ENCODE results near the gene ZNF486. TPM values are rescaled to one million over a fixed set of nuclear protein-coding genes. Genes with fewer than 3 reads are reported as not detected.
"Not testable (repeated sequence)": the region's sequence is repeated elsewhere in the genome, so short reads cannot be mapped to it uniquely, and the experiment has no call there.

The ZNF486 gene
- total RNA-seq, 2 donors from 2014 or later = 7.8 to 8.9 TPM

DNA sequence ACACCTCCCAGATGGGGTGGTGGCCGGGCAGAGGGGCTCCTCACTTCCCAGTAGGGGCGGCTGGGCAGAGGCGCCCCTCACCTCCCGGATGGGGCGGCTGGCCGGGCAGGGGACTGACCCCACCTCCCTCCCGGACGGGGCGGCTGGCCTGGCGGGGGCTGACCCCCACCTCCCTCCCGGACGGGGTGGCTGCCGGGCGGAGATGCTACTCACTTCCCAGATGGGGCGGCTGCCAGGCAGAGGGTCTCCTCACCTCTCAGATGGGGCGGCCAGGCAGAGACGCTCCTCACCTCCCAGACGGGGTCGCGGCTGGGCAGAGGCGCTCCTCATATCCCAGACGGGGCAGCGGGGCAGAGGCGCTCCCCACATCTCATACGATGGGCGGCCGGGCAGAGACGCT is 8.8 kb downstream of the ZNF486 start:
- not testable (repeated sequence) for ATAC-seq; H3K27me3 Mint-ChIP-seq; H3K27ac Mint-ChIP-seq; H3K4me3 Mint-ChIP-seq; DNase-seq (ENCODE audit: low spot score); H3K9me3 Mint-ChIP-seq
- peaks cover 32% of the 10 kb centered on the region for H3K36me3 Mint-ChIP-seq
- peaks cover 7 to 12% of the 10 kb centered on the region in 2 donors for H3K4me1 Mint-ChIP-seq (ENCODE audit: low read depth in 2 of 2)

DNA sequence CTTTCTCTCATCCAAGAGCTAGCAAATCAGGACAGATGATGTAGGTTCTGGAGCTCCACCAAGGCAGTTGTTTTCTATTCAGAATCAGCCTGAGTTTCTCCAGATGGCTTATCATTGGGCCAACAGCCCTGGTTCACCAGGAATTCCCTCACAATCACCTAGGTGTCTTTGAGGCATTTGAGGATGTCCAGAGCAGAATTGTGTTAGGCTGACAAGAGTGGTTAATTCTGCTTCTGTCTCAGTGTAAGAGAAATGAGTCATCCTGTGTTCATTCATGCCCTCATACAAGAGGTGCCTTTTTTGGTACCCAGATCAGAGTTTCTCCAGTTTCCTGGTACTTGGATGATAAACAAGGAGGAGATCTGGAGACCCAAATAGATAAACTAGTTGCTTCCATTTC is 12.9 kb downstream of the ZNF486 start:
- not testable (repeated sequence) for H3K4me1 Mint-ChIP-seq (ENCODE audit: low read depth in 2 of 2)

DNA sequence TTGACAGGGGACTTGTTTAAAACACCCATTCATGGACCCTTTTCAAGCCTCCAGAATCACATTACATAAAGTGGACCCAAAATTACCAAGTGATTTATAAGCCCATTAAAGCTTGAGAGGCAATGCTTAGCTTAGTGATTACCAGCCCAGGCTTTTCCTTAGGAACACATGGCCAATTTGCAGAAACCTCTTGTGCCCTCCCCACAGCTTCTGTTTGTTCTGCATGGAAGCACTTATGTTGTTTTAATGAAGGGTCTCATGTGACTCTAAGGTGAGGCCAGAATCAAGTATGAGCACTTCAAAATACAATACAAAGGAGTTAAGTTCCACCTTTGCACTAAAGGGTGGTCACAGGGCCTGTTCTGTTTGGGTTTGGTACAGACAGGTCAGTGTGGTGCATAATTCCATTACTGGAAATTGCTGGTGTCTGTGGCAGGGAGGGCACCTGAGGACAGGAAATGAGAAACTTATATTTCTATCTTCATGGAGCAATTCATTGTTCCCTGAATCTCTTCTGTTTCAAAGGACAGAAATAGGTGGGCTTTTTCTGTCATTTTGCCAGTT is 15.3 kb downstream of the ZNF486 start:
- peaks cover 16% of the 10 kb centered on the region for H3K36me3 Mint-ChIP-seq

More for the DNA sequence above, 12.9 kb downstream of the ZNF486 start:
- H3K27ac Mint-ChIP-seq; H3K27me3 Mint-ChIP-seq; H3K4me3 Mint-ChIP-seq; H3K9me3 Mint-ChIP-seq; ATAC-seq; H3K36me3 Mint-ChIP-seq; DNase-seq (ENCODE audit: low spot score): not testable (repeated sequence)

DNA sequence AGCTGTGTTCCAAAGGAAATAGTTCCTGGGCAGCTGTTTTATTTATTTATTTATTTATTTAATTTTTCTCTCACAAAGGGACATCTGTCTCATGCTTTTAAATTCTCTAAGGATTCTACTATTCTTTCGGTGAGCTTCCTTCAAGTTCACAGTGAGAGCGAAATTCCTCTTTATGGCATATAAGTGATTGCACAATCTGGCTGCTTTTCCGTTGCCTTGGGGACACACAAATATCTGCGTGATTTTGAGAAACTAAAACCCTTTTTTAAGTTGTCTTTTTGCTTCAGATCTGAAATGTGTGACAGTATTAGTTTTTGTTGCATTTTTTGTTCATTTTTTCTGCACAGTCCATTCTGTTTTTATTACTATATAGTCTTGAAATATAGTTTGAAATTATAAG is 19.2 kb downstream of the ZNF486 start:
- peaks cover 21% of the 10 kb centered on the region for H3K36me3 Mint-ChIP-seq
- H3K4me3 Mint-ChIP-seq = no peak overlapping the region

More for the DNA sequence above, 15.3 kb downstream of the ZNF486 start:
- ATAC-seq = no peak
- Mint-ChIP-seq H3K27ac (no peak overlapping the region), H3K4me1 (ENCODE audit: low read depth in 2 of 2) (no peaks in the 10 kb centered on the region), H3K9me3 (no peaks in the 10 kb centered on the region), H3K27me3 (no peaks in the 10 kb centered on the region), H3K4me3 (no peak overlapping the region)
- no peak for DNase-seq (ENCODE audit: low spot score)

DNA sequence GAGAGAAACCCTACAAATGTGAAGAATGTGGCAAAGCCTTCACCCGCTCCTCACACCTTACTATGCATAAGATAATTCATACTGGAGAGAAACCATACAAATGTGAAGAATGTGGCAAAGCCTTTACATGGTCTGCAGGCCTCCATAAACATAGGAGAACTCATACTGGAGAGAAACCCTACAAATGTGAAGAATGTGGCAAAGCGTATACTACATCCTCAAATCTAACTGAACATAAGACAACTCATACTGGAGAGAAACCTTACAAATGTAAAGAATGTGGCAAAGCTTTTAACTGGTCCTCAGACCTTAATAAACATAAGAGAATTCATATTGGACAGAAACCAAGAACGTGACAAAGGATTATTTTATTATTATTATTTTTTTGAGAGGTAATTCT is 30.7 kb downstream of the ZNF486 start:
- Mint-ChIP-seq H3K9me3 (peaks cover 7% of the 10 kb centered on the region), H3K27ac (no peak overlapping the region), H3K4me3 (no peak overlapping the region), H3K36me3 (peaks cover 34% of the 10 kb centered on the region), H3K27me3 (no peaks in the 10 kb centered on the region), H3K4me1 (ENCODE audit: low read depth in 2 of 2) (no peaks in the 10 kb centered on the region)
- no peak for ATAC-seq
- no peak for DNase-seq (ENCODE audit: low spot score)

More for the DNA sequence above, 19.2 kb downstream of the ZNF486 start:
- H3K27me3 Mint-ChIP-seq = no peaks in the 10 kb centered on the region
- ATAC-seq (no peak), DNase-seq (ENCODE audit: low spot score) (no peak)
- H3K4me1 Mint-ChIP-seq (ENCODE audit: low read depth in 2 of 2) = no peaks in the 10 kb centered on the region
- H3K9me3 Mint-ChIP-seq = no peaks in the 10 kb centered on the region
- no peak overlapping the region for H3K27ac Mint-ChIP-seq

DNA sequence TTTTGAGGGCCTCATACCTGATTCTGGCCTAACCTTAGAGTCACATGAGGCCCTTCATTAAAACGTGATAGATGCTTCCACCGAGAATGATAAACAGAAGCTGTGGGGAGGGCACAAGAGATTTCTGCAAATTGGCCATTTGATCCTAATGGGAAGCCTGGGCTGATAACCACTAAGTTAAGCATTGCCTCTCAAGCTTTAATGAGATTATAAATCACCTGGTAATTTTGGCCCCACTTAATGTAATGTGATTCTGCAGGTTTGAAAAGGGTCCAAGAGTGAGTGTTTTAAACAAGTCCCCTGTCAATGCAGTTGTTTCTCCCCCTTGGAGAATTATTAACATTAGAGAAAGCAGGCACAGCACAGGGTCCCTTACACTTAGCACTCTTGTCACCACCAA is 42.0 kb downstream of the ZNF486 start:
- Mint-ChIP-seq H3K36me3 (peaks cover 11% of the 10 kb centered on the region), H3K9me3 (peaks cover 2% of the 10 kb centered on the region), H3K4me1 (ENCODE audit: low read depth in 2 of 2) (no peaks in the 10 kb centered on the region), H3K27ac (no peak overlapping the region), H3K4me3 (no peak overlapping the region), H3K27me3 (no peaks in the 10 kb centered on the region)
- DNase-seq (ENCODE audit: low spot score) (no peak), ATAC-seq (no peak)

DNA sequence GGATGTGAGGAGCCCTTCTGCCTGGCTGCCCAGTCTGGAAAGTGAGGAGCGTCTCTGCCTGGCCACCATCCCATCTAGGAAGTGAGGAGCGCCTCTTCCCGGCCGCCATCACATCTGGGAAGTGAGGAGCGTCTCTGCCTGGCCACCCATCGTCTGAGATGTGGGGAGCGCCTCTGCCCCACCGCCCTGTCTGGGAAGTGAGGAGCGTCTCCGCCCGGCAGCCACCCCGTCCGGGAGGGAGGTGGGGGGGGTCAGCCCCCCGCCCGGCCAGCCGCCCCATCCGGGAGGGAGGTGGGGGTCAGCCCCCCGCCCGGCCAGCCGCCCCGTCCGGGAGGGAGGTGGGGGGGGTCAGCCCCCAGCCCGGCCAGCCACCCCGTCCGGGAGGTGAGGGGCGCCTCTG is 47.4 kb downstream of the ZNF486 start:
- not testable (repeated sequence) for H3K27me3 Mint-ChIP-seq

DNA sequence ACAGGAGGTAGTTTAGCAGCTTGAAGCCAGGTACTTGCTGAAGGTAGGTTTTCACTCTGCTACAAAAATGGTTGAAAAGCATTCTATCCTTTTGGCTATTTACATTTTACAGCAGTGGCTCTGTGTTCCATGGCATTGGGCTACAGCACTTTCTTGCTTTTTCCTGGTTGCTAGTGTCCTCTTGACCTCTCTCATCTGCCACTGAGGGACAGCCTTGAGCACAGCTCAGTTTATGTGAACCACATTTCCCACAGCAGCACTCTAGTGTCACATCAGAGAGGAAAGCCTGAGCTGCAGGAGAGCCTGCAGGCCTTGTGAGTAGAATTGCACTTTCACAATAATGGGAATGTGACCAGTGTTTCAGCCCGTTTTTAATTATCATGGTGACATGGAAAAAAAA is 54.6 kb downstream of the ZNF486 start:
- DNase-seq (ENCODE audit: low spot score); H3K27ac Mint-ChIP-seq; H3K4me1 Mint-ChIP-seq (ENCODE audit: low read depth in 2 of 2); H3K4me3 Mint-ChIP-seq; H3K27me3 Mint-ChIP-seq; H3K9me3 Mint-ChIP-seq; ATAC-seq: not testable (repeated sequence)
- H3K36me3 Mint-ChIP-seq = peaks cover 20% of the 10 kb centered on the region

More for the DNA sequence above, 47.4 kb downstream of the ZNF486 start:
- not testable (repeated sequence) for H3K4me3 Mint-ChIP-seq; H3K4me1 Mint-ChIP-seq (ENCODE audit: low read depth in 2 of 2); H3K9me3 Mint-ChIP-seq; H3K27ac Mint-ChIP-seq; DNase-seq (ENCODE audit: low spot score); ATAC-seq
- peaks cover 11% of the 10 kb centered on the region for H3K36me3 Mint-ChIP-seq

DNA sequence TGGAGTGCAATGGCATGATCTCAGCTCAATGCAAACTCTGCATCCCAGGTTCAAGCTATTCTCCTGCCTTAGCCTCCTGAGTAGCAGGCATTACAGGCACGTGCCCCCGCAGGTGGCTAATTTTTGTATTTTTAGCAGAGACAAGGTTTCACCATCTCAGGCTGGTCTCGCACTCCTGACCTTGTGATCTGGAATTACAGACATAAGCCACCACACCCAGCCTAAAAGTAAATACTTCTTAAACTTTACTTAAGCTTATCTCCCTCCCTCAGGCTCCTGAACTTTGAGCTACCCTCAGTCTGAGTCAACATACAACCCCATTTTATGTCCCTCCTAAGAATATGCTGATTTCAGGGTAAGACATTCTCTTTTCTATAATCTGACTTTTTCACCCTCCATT is 66.1 kb downstream of the ZNF486 start:
- no peaks in the 10 kb centered on the region for H3K27me3 Mint-ChIP-seq
- peaks cover 32% of the 10 kb centered on the region for H3K36me3 Mint-ChIP-seq
- H3K4me3 Mint-ChIP-seq = no peak overlapping the region
- ATAC-seq = no peak
- no peak for DNase-seq (ENCODE audit: low spot score)
- peaks cover 5 to 6% of the 10 kb centered on the region in 2 donors for H3K4me1 Mint-ChIP-seq (ENCODE audit: low read depth in 2 of 2)
- peaks cover 8% of the 10 kb centered on the region for H3K9me3 Mint-ChIP-seq
- no peak overlapping the region for H3K27ac Mint-ChIP-seq

DNA sequence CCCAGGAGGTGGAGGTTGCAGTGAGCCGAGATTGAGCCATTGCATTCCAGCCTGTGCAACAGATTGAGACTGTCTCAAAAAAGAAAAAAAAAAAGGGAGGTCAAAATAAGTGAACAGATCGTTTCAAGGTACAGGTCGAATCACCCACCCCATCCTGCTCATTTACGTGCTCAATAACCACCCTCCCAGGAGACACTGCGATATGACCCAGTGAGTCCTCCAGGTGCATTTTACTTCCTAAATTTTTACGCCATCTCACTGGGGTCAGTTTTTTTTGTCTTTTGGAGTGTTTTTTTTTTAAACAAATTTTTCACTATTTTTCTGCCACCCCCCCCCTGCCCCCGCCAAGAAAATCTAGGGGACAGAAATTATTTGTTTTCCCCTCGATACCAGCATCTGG is 68.1 kb downstream of the ZNF486 start:
- no peak for DNase-seq (ENCODE audit: low spot score)
- Mint-ChIP-seq H3K27ac (no peak overlapping the region), H3K4me3 (no peak overlapping the region), H3K4me1 (ENCODE audit: low read depth in 2 of 2) (peaks cover 6 to 9% of the 10 kb centered on the region in 2 donors), H3K27me3 (no peaks in the 10 kb centered on the region), H3K9me3 (peaks cover under 1% of the 10 kb centered on the region), H3K36me3 (peaks cover 12% of the 10 kb centered on the region)
- ATAC-seq = no peak

DNA sequence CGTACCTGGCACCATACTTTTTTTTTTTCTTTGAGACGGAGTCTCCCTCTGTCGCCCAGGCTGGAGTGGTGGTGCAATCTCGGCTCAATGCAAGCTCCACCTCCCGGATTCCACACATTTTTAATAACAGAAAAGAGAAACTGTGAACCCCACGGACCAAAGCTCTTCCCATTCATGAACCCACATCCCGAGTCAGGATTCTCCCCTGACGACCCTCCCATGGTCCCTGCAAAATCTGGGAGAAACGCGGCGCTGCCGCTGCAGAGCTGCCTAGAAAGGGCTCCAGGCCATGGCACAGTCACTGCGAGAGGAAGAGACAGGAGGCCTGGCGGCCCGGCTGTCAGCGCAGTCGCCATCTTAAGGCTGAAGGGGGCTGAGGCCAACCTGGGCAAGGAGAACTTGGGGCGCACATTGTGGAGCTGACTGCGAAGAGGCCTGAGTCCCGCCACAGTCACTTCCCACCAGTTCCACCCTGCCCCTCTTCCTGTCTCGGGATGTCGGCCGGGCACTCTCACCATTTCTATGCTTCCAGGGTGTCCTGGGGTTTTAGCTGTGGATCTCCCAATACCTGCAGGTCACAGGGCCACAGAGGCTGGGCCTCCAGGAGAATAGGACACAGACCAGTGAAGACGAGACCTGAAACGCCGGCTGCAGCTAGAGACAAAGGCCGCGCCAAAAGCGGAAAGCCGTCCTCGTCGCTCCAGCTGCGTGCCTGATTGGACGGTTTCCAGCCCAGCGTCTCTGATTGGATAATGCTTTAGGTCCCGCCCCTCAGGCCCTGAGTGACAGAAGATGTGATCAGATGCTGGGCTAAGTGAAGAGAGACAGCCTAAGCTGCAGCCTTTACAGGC is 71.0 kb downstream of the ZNF486 start:
- DNase-seq (ENCODE audit: low spot score) = peak; percentile 86
- Mint-ChIP-seq H3K36me3 (peaks cover 6% of the 10 kb centered on the region), H3K27ac (peak overlapping the region; percentile 76 to 94), H3K4me1 (ENCODE audit: low read depth in 2 of 2) (peaks cover 6 to 9% of the 10 kb centered on the region in 2 donors), H3K4me3 (peak overlapping the region; percentile 93), H3K27me3 (no peaks in the 10 kb centered on the region), H3K9me3 (no peaks in the 10 kb centered on the region)
- peak; percentile 94 to 97 for ATAC-seq

DNA sequence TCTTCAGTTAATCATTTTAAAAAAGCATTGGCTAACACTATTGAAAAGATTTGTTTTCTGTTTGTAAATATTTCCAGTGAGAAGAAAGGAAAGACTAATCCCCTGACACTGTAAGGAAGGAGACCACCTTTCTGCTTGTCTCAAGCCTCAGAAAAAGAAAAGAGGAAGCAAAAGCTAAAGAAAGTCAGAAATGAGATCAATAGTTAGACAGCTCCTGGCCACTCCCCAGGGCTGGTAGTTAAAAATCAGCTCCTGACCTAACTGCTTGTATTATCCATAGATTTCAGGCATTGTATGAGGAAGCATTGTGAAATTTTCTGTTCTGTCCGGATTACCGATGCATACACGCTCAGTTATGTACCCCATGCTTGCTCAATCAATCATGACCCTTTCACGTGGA is 76.6 kb downstream of the ZNF486 start:
- no peak for DNase-seq (ENCODE audit: low spot score)
- no peaks in the 10 kb centered on the region for H3K27me3 Mint-ChIP-seq
- H3K9me3 Mint-ChIP-seq = no peaks in the 10 kb centered on the region
- ATAC-seq = no peak
- H3K27ac Mint-ChIP-seq = peak overlapping the region; percentile 85 to 96
- H3K36me3 Mint-ChIP-seq = peaks cover 8% of the 10 kb centered on the region
- peaks cover 13 to 17% of the 10 kb centered on the region in 2 donors for H3K4me1 Mint-ChIP-seq (ENCODE audit: low read depth in 2 of 2)
- no peak overlapping the region for H3K4me3 Mint-ChIP-seq

DNA sequence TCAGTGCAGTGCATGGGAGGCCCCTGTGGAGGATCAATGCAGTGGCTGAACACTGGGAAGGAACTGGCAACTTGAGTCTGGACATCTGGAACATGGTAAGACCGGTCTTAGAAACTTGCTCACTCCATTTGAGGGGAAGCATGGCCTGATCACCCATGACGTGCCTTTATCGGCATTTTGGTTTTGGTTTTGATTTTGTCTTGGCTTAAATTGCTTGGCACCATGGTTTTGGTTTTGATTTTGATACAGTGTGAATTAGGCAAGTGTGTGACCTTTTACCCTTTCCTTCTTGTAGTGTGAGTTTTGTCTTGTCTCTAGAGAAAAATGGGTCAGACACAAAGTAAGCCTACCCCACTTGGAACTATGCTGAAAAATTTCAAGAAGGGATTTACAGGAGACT is 77.3 kb downstream of the ZNF486 start:
- H3K27me3 Mint-ChIP-seq = no peaks in the 10 kb centered on the region
- DNase-seq (ENCODE audit: low spot score) (no peak), ATAC-seq (peak; percentile 85 to 93)
- peaks cover 13 to 17% of the 10 kb centered on the region in 2 donors for H3K4me1 Mint-ChIP-seq (ENCODE audit: low read depth in 2 of 2)
- H3K4me3 Mint-ChIP-seq = peak overlapping the region; percentile 75
- peaks cover 8% of the 10 kb centered on the region for H3K36me3 Mint-ChIP-seq
- H3K27ac Mint-ChIP-seq = peak overlapping the region; percentile 85 to 96
- H3K9me3 Mint-ChIP-seq = no peaks in the 10 kb centered on the region

DNA sequence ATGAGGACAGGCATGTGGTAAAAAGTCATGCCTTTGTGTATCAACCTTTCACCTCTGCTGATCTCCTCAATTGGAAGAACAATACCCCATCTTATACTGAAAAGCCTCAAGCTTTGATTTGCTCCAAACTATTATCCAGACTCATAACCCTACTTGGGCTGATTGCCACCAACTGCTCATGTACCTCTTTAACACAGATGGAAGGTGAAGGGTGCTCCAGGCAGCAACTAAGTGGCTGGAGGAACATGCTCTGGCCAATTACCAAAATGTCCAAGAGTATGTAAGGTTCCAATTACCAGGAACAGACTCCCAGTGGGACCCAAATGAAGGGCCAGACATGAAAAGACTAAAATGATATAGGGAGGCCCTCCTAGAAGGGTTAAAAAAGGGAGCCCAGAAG is 78.3 kb downstream of the ZNF486 start:
- Mint-ChIP-seq H3K9me3 (no peaks in the 10 kb centered on the region), H3K27me3 (no peaks in the 10 kb centered on the region), H3K36me3 (peaks cover 8% of the 10 kb centered on the region), H3K4me3 (no peak overlapping the region), H3K4me1 (ENCODE audit: low read depth in 2 of 2) (peaks cover 13 to 17% of the 10 kb centered on the region in 2 donors), H3K27ac (peak overlapping the region; percentile 85 to 96)
- ATAC-seq (no peak), DNase-seq (ENCODE audit: low spot score) (no peak)

Data from natural killer cell treated with Interleukin-12 subunit alpha and Interleukin-12 subunit beta and Interleukin-15 and Interleukin-18, amount 100 ng/mL, for 72 hours (primary cell).